Pons (tissue), 1 donor: ENCODE data around the gene DIP2C.

ENCODE experiments used
- DNase-seq: peaks from one replicate; pipeline ENCODE4 v3.0.0-alpha.2; 2016; ENCODE audit warnings: low spot score

Gene DIP2C

GRCh38 chr10:625751-626711 is 63.4 kb downstream of the DIP2C start:
- DNase-seq = no peak

DNA sequence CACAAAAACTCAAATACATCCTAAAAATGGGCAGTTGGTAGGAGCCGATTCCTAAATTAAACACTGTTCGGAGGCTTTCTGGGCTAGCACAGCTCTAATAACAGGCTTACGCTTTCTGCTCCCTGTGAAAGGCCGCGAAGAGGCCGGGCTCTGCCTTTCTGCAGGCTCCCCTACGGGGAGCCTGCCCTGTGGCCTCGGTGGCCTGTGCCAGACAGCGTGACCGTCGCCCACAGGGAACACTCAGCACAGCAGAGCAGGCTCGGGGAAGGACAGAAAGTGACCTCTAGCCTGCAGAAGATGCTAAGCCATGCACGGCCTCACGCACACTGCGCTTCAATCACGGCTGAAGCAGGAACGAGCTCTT is 64.2 kb downstream of the DIP2C start:
- DNase-seq = no peak

GRCh38 chr10:624605-625332 is 64.7 kb downstream of the DIP2C start:
- peak; percentile 95 for DNase-seq

- DNase-seq = no peak
Observed at GRCh38 chr10:624312-624604, 65.2 kb downstream of the DIP2C start.

DNA sequence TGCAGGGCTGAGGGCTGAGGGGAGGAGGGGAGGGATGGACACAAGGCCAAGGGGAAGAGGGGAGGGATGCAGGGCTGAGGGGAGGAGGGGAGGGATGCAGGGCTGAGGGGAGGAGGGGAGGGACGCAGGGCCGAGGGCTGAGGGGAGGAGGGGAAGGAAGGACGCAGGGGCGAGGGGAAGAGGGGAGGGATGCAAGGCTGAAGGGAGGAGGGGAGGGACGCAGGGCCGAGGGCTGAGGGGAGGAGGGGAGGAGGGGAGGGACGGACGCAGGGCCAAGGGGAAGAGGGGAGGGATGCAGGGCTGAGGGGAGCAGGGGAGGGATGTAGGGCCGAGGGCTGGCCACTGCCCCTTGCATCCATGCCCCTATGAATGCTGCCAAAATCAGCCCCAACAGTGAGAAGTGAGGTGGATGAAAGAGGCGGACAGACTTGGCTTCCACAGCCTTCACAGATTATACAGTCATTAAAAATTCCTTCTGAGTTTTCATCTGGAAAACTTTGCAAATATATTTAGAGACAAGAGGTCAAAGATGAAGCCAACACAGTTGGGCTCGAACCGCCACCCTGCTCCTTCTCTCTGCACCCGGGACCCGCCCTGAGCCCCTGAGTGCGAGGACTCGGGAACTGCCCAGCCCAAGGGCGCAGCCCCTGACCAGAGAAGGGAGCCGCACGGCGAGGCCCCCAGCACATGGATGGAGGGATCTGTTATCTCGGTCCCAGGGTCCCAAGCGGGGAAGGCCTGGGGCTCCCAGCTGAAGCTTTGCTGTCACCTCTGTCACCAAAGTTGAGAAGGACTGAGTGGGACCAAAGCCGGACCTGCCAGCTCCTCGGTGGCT is 65.8 kb downstream of the DIP2C start:
- DNase-seq = no peak

GRCh38 chr10:623014-623413 is 66.5 kb downstream of the DIP2C start:
- DNase-seq = peak; percentile 47

- DNase-seq = peak; percentile 59
Observed at GRCh38 chr10:621981-622740, 67.3 kb downstream of the DIP2C start.

GRCh38 chr10:621513-621912 is 68.0 kb downstream of the DIP2C start:
- DNase-seq = no peak

- DNase-seq = no peak
Observed at GRCh38 chr10:620971-621370, 68.5 kb downstream of the DIP2C start.

- DNase-seq = no peak
Observed at GRCh38 chr10:620417-620816, 69.1 kb downstream of the DIP2C start.

DNA sequence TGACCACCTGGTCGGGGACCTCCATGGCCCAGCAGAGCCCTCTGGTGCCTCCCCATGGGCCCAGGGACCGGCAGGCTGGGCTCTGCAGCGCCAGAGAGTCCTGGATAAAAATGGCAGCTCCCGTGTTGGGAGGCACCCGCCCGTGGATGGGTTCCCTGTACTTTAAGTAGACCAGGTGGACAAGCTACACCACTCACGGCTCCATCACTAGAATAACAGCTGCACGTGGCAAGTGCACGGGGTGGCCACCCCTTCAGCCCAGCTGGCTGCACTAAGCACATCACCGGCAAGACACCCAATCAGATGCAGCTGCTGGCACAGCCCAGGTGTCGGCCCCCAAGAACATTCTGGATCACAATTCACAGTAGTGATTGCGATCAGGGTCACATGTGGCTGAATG is 69.8 kb downstream of the DIP2C start:
- no peak for DNase-seq

DNA sequence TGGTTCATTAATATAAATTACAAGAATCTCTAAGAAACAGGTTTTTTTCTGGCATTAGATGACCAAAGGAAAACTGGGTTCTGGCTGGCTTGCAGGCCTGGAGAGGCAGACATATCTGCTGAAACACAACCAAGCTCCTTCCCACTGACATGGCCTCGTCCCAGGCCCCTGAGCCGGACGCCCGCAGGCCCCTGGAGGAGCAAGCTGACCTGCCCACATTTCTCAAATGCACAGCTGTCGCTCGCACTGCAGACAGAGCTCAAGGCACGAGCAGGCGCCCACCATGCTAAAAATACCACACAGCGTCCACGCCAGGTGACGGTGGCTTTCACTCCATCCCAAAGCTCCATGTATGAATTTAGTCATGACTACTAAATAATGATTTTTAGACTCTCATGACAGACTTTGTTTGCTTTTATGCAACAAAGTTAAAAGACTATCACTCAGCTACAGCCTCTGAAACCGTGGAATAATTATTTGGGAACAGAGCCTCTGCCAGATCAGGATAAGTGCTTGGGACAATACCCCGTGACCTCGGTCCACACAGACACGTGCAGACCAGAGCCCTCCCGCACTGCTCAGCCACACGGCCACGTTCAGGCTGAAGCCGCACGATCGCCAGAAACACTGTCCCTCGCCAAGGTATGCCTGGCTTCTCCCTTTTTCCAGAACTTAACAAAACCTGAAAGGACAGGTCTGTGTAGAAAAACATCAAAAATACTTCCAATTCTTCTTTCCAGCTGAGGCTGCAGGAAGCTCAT is 71.1 kb downstream of the DIP2C start:
- no peak for DNase-seq

GRCh38 chr10:617471-617870 is 72.0 kb downstream of the DIP2C start:
- no peak for DNase-seq

DNA sequence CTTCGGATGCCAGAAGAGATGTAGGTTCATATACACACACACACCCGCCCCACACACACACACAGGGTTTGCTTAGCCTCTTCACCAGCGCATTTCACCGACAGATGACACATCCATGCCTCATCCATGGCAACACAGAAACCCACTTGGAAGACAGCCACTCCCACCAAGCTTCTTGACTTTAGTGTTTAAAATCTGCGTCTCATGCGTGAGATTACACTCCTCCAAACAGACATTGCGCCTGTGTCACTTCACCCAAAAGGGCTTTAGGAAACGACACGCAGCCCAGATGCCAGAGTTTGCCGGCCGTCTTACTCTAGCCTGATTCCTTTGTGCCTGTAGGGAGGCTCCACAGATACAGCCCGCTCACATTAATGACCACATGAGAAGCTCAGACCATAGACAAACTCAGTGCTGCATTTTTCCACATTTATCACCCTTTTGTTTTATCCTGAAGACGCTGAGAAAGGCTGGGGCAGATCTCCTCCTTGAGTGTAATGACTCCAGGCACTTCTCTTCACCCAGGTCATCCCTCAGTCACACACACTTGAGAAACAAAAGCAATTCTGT is 73.8 kb downstream of the DIP2C start:
- peak; percentile 44 for DNase-seq

- peak; percentile 95 for DNase-seq
Observed at GRCh38 chr10:614790-615582, 74.5 kb downstream of the DIP2C start.

- no peak for DNase-seq
Observed at GRCh38 chr10:614139-614711, 75.2 kb downstream of the DIP2C start.

DNA sequence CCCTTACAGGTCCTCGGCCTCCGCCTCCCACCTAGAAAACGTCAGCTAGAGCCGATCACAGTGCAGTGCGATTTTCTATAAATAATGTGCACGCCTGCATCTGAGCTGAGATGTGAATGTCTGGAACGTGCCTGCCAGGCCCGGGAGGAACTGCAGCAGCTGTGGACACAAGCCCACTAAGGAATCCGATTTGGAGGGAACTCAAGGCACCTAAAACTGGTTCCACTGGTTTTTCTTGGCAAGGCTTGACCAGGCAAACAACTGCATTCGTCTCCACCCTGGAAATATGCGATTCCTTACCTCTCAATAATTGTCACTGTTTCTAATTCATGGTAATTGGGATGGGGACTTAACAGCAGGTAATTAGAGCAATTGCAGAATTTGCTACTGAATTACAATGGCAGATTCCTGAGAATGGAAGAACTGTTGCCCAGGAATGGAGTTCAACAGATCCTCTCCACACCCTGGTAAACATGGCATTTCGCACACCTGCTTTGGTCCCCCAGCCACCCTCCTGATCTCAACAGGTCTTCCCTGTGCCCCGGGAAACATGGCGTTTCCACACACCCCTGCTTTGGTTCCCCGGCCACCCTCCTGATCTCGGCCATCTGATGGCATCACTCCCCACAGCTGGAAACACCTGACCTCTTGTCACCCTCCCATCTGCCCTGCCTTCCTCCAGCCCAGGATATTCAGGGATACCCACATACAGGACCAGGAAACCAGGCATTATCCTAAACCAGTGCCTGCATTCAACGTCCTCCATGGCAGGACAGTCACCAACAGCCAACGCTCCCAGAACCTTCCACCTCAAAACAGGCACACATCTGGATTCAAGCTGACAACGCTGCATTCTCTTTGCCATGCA is 76.0 kb downstream of the DIP2C start:
- no peak for DNase-seq

GRCh38 chr10:612696-613095 is 76.8 kb downstream of the DIP2C start:
- no peak for DNase-seq
